Stimulated activated CD8-positive, alpha-beta memory T cell treated with anti-CD3 and anti-CD28 coated beads, Interleukin-4, amount 100 ng/mL, for 4 hours (primary cell): ENCODE results near the gene ZNF808.
"Not testable (repeated sequence)": the region's sequence is repeated elsewhere in the genome, so short reads cannot be mapped to it uniquely, and the experiment has no call there.

ENCODE experiments used
- DNase-seq, 2 donors: peaks; one replicate each; pipeline ENCODE4 v3.0.0-alpha.2; 2020; ENCODE audit warnings: low read depth in 2 of 2, low spot score in 1 of 2

The ZNF808 gene

GRCh38 chr19:52592301-52592700, 64.8 kb downstream of the ZNF808 start:
- no peak for DNase-seq

GRCh38 chr19:52593441-52593840, 66.0 kb downstream of the ZNF808 start:
- DNase-seq: not testable (repeated sequence)

GRCh38 chr19:52599241-52599640, 71.8 kb downstream of the ZNF808 start:
- no peak for DNase-seq

GRCh38 chr19:52600639-52601024, 73.2 kb downstream of the ZNF808 start:
- no peak for DNase-seq

GRCh38 chr19:52601025-52601973, 73.8 kb downstream of the ZNF808 start:
- DNase-seq: peak; percentile 84 to 89

- not testable (repeated sequence) for DNase-seq
These were observed 74.5 kb downstream of the ZNF808 start for GRCh38 chr19:52601974-52602366.

GRCh38 chr19:52602941-52603340, 75.5 kb downstream of the ZNF808 start:
- DNase-seq: no peak

GRCh38 chr19:52603558-52604207, 76.2 kb downstream of the ZNF808 start:
- DNase-seq: no peak
